HepG2 (cell line): ENCODE results near the gene AKAP6. TPM values are rescaled to one million over a fixed set of nuclear protein-coding genes. Genes with fewer than 3 reads are reported as not detected.

Experiments used
- ATAC-seq: fragments of 200-7000 bp; cut with Tn5 transposase; 3 replicates; pipeline ENCODE4 v1.9.1; 2020; ENCODE audit warnings: mild to moderate bottlenecking, moderate library complexity
- BruUV-seq: library from RNA; stranded (reverse); fragments of 400-500 nt; replicated peaks from 2 replicates; lab custom pipeline; 2021; lab: Mats Ljungman, UMichigan
- CTCF ChIA-PET: fragments of 300-600 bp; formaldehyde crosslinking; extraction: SDS; loops from one replicate; lab custom pipeline; 2021; ENCODE audit warnings: low total read pairs, inconsistent platforms, low intra/inter-chr PET ratio; lab: Yijun Ruan, JAX
- POLR2A ChIA-PET: fragments of 350-600 bp; sonication (Branson Sonifier 250); formaldehyde crosslinking; loops from one replicate; lab custom pipeline; 2020; ENCODE audit warnings: antibody characterized with exemption, inconsistent platforms; lab: Yijun Ruan, JAX
- DNase-seq: peaks from one replicate; pipeline ENCODE4 v3.0.0-alpha.2; 2015; ENCODE audit warnings: low spot score
- FAIRE-seq: peaks from 3 replicates; lab custom pipeline; 2011; peaks lifted over from hg19 to GRCh38; lab: Jason Lieb, UNC
- H2AFZ ChIP-seq: one replicate; pipeline ENCODE4 v1.6.1; 2011; ENCODE audit warnings: low read length, inconsistent platforms
- H3K27ac ChIP-seq: fragments of 300-600 bp; 3 replicates; pipeline ENCODE4 v1.8.0; 2011; ENCODE audit warnings: mixed run types, mild to moderate bottlenecking, mixed read lengths, low read length, inconsistent platforms; ENCODE audit not compliant: insufficient read depth; ENCODE audit errors: extremely low read length
- H3K27me3 ChIP-seq, 2 experiments: fragments of 200-600 bp in 1 of 2; 2 replicates in 1 of 2; 3 replicates in 1 of 2; pipeline versions ENCODE4 v1.6.0 to v1.8.0; 2011; ENCODE audit warnings: low read length in 2 of 2, mild to moderate bottlenecking in 2 of 2, moderate library complexity in 2 of 2, inconsistent platforms in 1 of 2; ENCODE audit not compliant: insufficient read depth in 2 of 2, control insufficient read depth in 1 of 2
- H3K36me3 ChIP-seq, 2 experiments: fragments of 200-600 bp in 1 of 2; replicated peaks in 1 of 2; 2 replicates in 1 of 2; 3 replicates in 1 of 2; pipeline versions ENCODE4 v1.5.1 to v1.8.0; 2011; ENCODE audit warnings: low read length in 2 of 2, inconsistent platforms in 1 of 2; ENCODE audit not compliant: insufficient read depth in 2 of 2, control insufficient read depth in 1 of 2
- H3K4me1 ChIP-seq: 2 replicates; pipeline ENCODE4 v1.5.1; 2012; ENCODE audit warnings: low read length, inconsistent platforms; ENCODE audit not compliant: insufficient read depth
- H3K4me2 ChIP-seq: 2 replicates; pipeline ENCODE4 v1.6.0; 2011; ENCODE audit warnings: low read depth, low read length, inconsistent platforms
- H3K4me3 ChIP-seq, 3 experiments: fragments of 200-600 bp in 1 of 3; sonication (generic), shearing (Covaris generic) in 1 of 3; replicated peaks in 1 of 3; 2 replicates each; pipeline ENCODE4 v1.5.1; 2011 to 2016; ENCODE audit warnings: low read length in 3 of 3, inconsistent platforms in 2 of 3, low read depth in 2 of 3, mild to moderate bottlenecking in 2 of 3, control low read depth in 1 of 3, mixed read lengths in 1 of 3; ENCODE audit not compliant: insufficient read depth in 1 of 3
- H3K79me2 ChIP-seq: one replicate; pipeline ENCODE4 v1.6.1; 2011; ENCODE audit warnings: low read length, inconsistent platforms; ENCODE audit not compliant: insufficient read depth
- H3K9ac ChIP-seq: 2 replicates; pipeline ENCODE4 v1.6.0; 2011; ENCODE audit warnings: mild to moderate bottlenecking, low read depth, low read length, inconsistent platforms; ENCODE audit not compliant: insufficient read depth
- H3K9me3 ChIP-seq: 2 replicates; pipeline ENCODE4 v1.5.1; 2012; ENCODE audit warnings: mild to moderate bottlenecking, low read length
- H4K20me1 ChIP-seq: 2 replicates; pipeline ENCODE4 v1.6.0; 2011; ENCODE audit warnings: inconsistent platforms, mild to moderate bottlenecking, low read length, moderate library complexity; ENCODE audit not compliant: insufficient read depth
- EED ChIP-seq: sonication (generic); formaldehyde crosslinking; IDR thresholded peaks from 2 replicates; pipeline ENCODE4 v1.5.0; 2020; ENCODE audit warnings: mild to moderate bottlenecking, missing genetic modification reagents
- FOSL1 ChIP-seq: sonication (generic); formaldehyde crosslinking; IDR thresholded peaks from 2 replicates; pipeline ENCODE4 v1.9.0; 2021; ENCODE audit warnings: missing genetic modification reagents, borderline replicate concordance
- FOXC1 ChIP-seq: sonication (generic); formaldehyde crosslinking; IDR thresholded peaks from 2 replicates; pipeline ENCODE4 v1.8.0; 2022; ENCODE audit warnings: mild to moderate bottlenecking, missing genetic modification reagents, borderline replicate concordance
- FOXJ3 ChIP-seq: sonication (generic); formaldehyde crosslinking; IDR thresholded peaks from 2 replicates; pipeline ENCODE4 v1.4.0; 2020; ENCODE audit warnings: missing genetic modification reagents, mild to moderate bottlenecking, borderline replicate concordance
- NCOR1 ChIP-seq: fragments of 200-600 bp; sonication (generic); IDR thresholded peaks from 2 replicates; pipeline ENCODE4 v1.7.0; 2017; ENCODE audit warnings: antibody characterized with exemption, low read length, borderline replicate concordance
- SAFB2 ChIP-seq: sonication (generic); formaldehyde crosslinking; IDR thresholded peaks from 2 replicates; pipeline ENCODE4 v1.5.1; 2020; ENCODE audit warnings: missing genetic modification reagents, low read depth, mild to moderate bottlenecking, borderline replicate concordance
- TARDBP ChIP-seq: sonication (generic); formaldehyde crosslinking; IDR thresholded peaks from 2 replicates; pipeline ENCODE4 v1.8.0; 2022; ENCODE audit warnings: mild to moderate bottlenecking, missing genetic modification reagents
- ZKSCAN5 ChIP-seq: sonication (generic); formaldehyde crosslinking; IDR thresholded peaks from 2 replicates; pipeline ENCODE4 v1.5.1; 2020; ENCODE audit warnings: mild to moderate bottlenecking, missing genetic modification reagents
- ZNF136 ChIP-seq: sonication (generic); formaldehyde crosslinking; IDR thresholded peaks from 2 replicates; pipeline ENCODE4 v1.8.1; 2022; ENCODE audit warnings: low read depth, mild to moderate bottlenecking, moderate library complexity, missing genetic modification reagents
- ZNF282 ChIP-seq: fragments of 450-650 bp; IDR thresholded peaks from 2 replicates; pipeline ENCODE4 v1.6.1; 2018; ENCODE audit not compliant: partially characterized antibody
- ZNF563 ChIP-seq: sonication (generic); formaldehyde crosslinking; IDR thresholded peaks from 2 replicates; pipeline ENCODE4 v1.8.0; 2022; ENCODE audit warnings: mild to moderate bottlenecking, moderate library complexity, missing genetic modification reagents
- ZNF646 ChIP-seq: sonication (generic); formaldehyde crosslinking; IDR thresholded peaks from 2 replicates; pipeline ENCODE4 v1.9.0; 2021; ENCODE audit warnings: mild to moderate bottlenecking, missing genetic modification reagents
- ZNF670 ChIP-seq: sonication (generic); formaldehyde crosslinking; IDR thresholded peaks from 2 replicates; pipeline ENCODE4 v1.8.0; 2022; ENCODE audit warnings: mild to moderate bottlenecking, missing genetic modification reagents, borderline replicate concordance
- ZNF720 ChIP-seq: sonication (generic); formaldehyde crosslinking; IDR thresholded peaks from 2 replicates; pipeline ENCODE4 v1.4.0; 2020; ENCODE audit warnings: missing genetic modification reagents
- ZNF747 ChIP-seq: sonication (generic); formaldehyde crosslinking; IDR thresholded peaks from 2 replicates; pipeline ENCODE4 v1.8.1; 2023; ENCODE audit warnings: missing genetic modification reagents, mild to moderate bottlenecking, borderline replicate concordance
- in situ Hi-C: cut with HindIII; loops from 2 replicates; pipeline ENCODE4 v1.10.0; 2017; ENCODE audit warnings: low pct_unique_long_range_greater_than_20kb; ENCODE audit not compliant: extremely low pct_ligation_motif_present
- intact Hi-C: fragments of 100-400 bp; cut with micrococcal nuclease; formaldehyde crosslinking; loops from one replicate; pipeline ENCODE4 v1.10.0; 2022; ENCODE audit not compliant: unreplicated experiment
- polyA plus RNA-seq, 8 experiments: library from polyadenylated mRNA; depleted of rRNA in 3 of 8; stranded (reverse) in 7 of 8; unstranded in 1 of 8; fragments of >200 nt; fragmentation: Illumina TruSeq in 4 of 8; extraction: Trizol in 4 of 8; gene quantifications; 2 replicates each; pipeline versions ENCODE4 v1.2.1 to v1.2.3, GENCODE V29; 2011 to 2016; ENCODE audit warnings: low read depth in 4 of 8, missing spikeins in 1 of 8, mixed read lengths in 1 of 8; ENCODE audit not compliant: insufficient read depth in 1 of 8
- total RNA-seq, 5 experiments: library from RNA; depleted of rRNA; stranded (reverse); fragments of >200 nt; fragmentation: Illumina TruSeq; extraction: Trizol; gene quantifications; 2 replicates each; pipeline ENCODE4 v1.2.3, GENCODE V29; 2016; ENCODE audit warnings: low read depth in 1 of 5
- TF ChIP-seq, protein P1 (sequence below): sonication (generic); formaldehyde crosslinking; IDR thresholded peaks from 2 replicates; pipeline ENCODE4 v1.4.0; 2020; ENCODE audit warnings: mild to moderate bottlenecking, missing genetic modification reagents
- TF ChIP-seq, protein P2 (sequence below): sonication (generic); formaldehyde crosslinking; IDR thresholded peaks from 2 replicates; pipeline ENCODE4 v1.5.0; 2020; ENCODE audit warnings: mild to moderate bottlenecking, missing genetic modification reagents, moderate library complexity

The AKAP6 gene
- total and polyA plus RNA-seq, 2 of the 13 experiments (the other 11 are each of a cell fraction or from before 2014, with no cell fraction given), result 1.4 TPM

- no peaks in the 10 kb centered on the region for H3K9me3 ChIP-seq
- H3K4me2 ChIP-seq, result no peak overlapping the region
- no peak for DNase-seq
- H3K4me1 ChIP-seq, result no peaks in the 10 kb centered on the region
- H3K27ac ChIP-seq, result no peak overlapping the region
- H2AFZ ChIP-seq, result no peak overlapping the region
- ChIA-PET POLR2A (no interaction called here), CTCF (no interaction called here)
- TF ChIP-seq ZNF670 (CRISPR knock-in tag), result no peak
- TF ChIP-seq FOSL1 (CRISPR knock-in tag), result no peak
- TF ChIP-seq ZKSCAN5 (CRISPR knock-in tag), result no peak
- TF ChIP-seq, protein P1, sequence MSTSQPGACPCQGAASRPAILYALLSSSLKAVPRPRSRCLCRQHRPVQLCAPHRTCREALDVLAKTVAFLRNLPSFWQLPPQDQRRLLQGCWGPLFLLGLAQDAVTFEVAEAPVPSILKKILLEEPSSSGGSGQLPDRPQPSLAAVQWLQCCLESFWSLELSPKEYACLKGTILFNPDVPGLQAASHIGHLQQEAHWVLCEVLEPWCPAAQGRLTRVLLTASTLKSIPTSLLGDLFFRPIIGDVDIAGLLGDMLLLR (CRISPR knock-in tag), result no peak
- no peak for TF ChIP-seq ZNF563 (CRISPR knock-in tag)
- TF ChIP-seq, protein P2, sequence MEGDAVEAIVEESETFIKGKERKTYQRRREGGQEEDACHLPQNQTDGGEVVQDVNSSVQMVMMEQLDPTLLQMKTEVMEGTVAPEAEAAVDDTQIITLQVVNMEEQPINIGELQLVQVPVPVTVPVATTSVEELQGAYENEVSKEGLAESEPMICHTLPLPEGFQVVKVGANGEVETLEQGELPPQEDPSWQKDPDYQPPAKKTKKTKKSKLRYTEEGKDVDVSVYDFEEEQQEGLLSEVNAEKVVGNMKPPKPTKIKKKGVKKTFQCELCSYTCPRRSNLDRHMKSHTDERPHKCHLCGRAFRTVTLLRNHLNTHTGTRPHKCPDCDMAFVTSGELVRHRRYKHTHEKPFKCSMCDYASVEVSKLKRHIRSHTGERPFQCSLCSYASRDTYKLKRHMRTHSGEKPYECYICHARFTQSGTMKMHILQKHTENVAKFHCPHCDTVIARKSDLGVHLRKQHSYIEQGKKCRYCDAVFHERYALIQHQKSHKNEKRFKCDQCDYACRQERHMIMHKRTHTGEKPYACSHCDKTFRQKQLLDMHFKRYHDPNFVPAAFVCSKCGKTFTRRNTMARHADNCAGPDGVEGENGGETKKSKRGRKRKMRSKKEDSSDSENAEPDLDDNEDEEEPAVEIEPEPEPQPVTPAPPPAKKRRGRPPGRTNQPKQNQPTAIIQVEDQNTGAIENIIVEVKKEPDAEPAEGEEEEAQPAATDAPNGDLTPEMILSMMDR (CRISPR knock-in tag), result no peak
- TF ChIP-seq ZNF646 (CRISPR knock-in tag), result no peak
- TF ChIP-seq SAFB2 (CRISPR knock-in tag), result no peak
- no peak for TF ChIP-seq FOXC1 (CRISPR knock-in tag)
- no peak for TF ChIP-seq ZNF747 (CRISPR knock-in tag)
- TF ChIP-seq FOXJ3 (CRISPR knock-in tag), result no peak
- TF ChIP-seq ZNF282, result no peak
- no peak for TF ChIP-seq ZNF136
- TF ChIP-seq NCOR1, result no peak
- no peak for TF ChIP-seq EED (CRISPR knock-in tag)
- TF ChIP-seq ZNF720 (CRISPR knock-in tag), result no peak
- no peak for TF ChIP-seq TARDBP (CRISPR knock-in tag)
- H3K4me3 ChIP-seq, result no peak overlapping the region
- in situ Hi-C loops, result no loop called here
- H4K20me1 ChIP-seq, result no peaks in the 10 kb centered on the region
- intact Hi-C loops, result no loop called here
- H3K9ac ChIP-seq, result no peak overlapping the region
- no peaks in the 10 kb centered on the region for H3K36me3 ChIP-seq
- H3K79me2 ChIP-seq, result no peaks in the 10 kb centered on the region
- no TSS peak for BruUV-seq
- no peak for ATAC-seq
- no peaks in the 10 kb centered on the region for H3K27me3 ChIP-seq
- FAIRE-seq, result no peak
These were observed 168.2 kb downstream of the AKAP6 start for GRCh38 chr14:32497248-32497647.
